ENCODE results near the gene MBNL1.
"Not testable (repeated sequence)": the region's sequence is repeated elsewhere in the genome, so short reads cannot be mapped to it uniquely, and the experiment has no call there.

The MBNL1 gene

DNA sequence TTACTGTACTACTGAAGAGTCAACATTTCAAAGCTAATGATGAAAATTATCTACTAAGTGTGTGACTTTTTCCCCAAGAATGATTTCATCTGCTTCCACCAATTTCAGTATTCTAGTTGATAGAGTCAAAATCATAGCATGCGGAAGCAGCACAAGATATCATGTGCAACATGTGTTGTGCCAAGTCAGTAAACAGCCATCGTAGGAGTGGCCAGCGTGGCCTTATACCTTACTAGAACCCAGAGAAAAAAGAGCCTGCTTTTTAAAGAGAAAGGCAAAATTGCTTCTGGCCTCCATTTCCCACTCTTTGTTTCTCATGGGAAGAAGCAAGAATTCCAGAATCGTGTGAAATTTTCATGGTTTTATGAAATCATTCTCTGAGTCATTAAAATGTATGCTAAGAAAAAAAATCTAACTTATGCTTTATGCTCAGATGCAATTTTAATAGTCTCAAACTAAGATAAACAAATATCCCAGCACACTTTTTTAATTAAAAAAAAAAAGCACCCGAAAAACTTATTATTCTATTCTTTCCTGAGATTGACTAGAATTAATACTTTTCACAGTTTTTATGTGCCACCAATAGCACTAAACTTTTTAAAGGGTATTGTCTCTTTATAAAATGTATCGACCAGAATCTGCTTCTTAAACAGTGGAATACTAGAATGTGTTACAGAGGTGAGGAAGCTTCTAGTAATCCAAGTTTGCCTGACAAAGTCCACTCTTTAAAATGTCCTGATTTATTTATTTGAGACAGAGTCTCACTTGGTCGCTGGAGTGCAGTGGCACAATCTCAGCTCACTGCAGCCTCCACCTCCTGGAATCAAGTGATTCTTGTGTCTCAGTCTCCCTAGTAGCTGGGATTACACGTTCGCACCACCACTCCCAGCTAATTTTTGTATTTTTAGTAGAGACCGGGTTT lies 87.3 kb downstream of the MBNL1 start:
- DNase-seq: no peak

DNA sequence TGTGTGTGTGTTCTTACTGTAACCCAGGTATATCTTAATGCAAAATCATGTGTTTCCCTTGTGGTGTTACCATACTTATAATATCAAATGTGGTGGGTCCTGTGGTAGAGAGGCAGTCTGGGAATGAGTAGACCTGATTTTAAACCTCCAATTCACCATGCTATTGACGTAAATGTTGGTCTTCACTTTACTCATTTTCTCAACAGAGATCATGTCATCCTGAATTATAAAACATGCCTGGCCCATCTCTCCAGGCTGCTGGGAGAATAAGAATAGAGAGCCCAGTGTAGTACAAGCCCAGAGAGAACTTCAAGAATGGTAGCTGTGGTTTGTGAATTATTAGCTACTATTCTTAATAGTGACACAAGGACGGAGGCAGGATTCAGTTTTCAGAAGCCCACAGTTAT lies 88.1 kb downstream of the MBNL1 start:
- no peak for DNase-seq

DNA sequence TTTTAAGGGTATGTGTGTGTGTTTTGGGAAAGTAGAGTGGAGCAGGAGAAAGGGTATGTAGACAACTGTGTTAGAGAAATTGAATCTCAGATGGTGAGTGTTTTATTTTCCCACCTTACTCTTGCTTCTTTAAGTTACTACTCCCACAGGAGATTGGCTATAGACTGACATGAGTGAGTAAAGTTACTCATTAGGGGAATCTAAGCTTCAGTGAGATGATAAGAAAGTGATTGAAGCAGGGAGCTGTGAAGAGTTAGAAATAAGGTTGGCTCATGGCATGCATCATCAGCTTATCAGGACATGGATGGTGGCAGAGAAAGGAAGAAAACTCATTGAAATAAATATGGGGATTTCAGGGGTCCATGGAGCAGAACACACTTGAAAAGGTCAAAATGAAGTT lies 88.9 kb downstream of the MBNL1 start:
- DNase-seq: no peak

DNA sequence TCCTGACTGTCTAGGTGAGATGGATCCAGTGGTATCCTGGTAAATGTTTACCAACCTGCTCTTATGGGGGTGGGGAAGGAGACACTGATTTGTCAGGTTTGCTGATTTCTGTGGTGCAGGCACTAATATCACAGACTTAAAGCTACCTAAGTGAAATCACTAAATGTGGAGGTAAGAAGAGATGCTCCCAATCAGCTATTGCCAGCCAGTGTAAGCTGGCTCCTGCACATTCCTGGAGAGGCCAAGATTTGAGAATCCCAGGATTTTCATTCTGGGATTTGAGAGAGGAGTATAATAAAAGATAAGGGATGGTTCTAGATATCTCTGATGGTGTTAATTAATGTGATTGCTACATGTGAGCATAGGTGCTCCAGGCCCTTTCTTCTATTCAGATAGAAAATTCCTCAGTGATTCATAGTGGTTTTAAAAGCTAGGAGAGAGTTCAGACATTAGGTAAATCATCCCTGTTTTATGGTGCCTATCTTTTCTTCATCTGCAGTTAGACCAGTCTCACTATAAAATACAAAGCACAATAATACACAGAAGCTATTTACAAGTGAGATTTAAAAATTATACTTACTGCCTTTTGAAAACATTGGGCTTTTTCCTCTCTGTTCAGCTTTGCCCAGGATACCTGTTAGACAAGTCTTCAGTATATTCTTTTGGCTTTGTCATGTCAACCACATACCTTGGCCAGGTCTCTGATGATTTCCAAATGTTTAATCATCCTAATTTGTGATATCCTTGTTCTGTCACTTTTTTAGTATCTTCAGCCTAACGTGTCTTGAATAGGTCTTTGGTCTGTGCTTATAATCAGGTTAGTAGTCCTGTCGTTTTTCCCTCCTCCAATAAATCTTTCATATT lies 90.9 kb downstream of the MBNL1 start:
- DNase-seq: no peak

DNA sequence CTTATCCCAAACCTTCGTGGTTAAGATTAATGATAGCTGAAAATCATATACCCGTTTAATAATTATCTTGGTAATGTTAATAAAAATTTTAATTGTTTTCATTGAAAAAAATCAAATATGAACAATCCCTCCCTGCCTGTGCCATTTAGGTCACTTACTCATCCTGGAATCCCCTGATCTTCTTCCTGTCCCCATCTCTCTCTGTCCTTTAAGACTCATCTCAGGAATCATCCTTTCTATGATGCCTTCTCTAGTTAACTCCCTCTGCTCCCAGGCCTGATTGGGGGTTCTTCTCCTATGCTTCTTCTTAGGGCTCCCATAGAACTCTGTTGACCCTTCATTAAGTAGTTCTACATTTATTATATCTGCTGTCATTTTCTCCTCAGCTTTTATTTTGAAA lies 91.6 kb downstream of the MBNL1 start:
- DNase-seq: no peak

DNA sequence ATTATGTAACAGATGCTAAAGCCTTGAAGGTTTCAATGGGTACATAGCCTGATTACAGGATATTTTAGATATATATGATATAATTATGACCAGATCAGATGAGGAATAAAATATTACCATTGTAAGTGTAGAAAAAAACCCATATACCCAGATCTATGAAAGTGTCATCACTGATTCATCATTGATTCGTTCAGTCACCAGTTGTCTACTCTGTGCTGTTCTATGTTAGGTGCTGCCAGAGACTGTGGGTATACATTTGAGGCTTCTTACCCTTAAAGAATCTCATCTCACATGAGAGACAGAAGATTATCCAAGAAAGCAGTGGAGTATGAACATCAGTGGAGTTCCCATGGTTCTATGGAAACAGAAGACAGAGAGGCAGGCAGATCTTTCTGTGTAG lies 92.2 kb downstream of the MBNL1 start:
- DNase-seq: no peak

DNA sequence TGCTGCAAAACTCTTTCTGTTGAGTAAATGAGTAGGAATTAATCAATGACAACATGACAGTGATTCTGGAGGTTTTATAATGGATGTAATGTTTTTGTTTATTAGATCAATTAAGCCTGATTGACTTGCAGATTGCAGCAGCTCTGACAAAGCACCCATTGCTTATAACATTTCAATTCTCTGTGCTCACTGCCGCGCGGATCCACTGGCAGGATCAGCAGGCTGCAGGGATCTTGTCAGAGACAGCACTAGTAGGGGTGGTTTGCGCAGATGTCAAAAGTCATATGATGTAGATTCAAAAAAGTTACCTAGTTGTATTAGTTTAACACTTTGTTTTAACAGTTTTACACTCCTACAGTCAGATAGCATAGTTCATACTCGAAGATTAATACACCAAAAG lies 93.4 kb downstream of the MBNL1 start:
- DNase-seq: no peak

DNA sequence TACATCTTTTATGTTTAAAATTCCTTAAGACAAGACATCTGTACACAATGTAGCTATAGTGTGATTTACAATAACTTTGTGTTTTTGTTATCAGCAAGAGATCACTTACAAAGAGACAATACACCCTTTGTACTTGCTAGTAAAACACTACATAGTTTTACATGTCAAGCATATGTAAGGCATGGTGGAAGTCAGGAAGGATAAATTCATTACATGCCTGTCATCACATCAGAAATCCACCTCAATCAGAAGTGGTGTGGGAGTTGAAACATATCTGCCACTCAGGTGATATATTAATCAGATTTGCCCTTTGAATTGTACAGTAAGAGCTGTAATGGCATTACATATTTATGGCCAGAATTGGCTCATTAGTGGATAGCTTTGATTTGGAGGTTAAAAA lies 95.5 kb downstream of the MBNL1 start:
- no peak for DNase-seq

DNA sequence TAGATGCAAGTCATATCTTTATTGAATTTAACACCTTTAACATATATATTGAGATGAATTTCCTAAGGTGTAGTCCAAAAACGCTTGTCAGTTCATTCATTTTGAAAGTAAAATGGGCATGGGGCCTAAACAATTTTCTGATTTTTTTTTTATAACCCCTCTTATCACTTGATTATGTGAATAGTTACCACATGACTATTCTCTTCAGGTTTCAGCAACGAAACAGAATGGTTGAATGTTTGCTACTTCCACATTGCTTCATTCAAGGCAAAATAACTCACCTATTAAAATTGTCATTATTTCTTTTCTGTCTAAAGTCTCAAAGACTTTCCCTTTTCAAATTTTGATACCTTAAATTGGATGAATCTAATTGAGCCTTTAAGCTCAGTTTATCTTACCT lies 96.4 kb downstream of the MBNL1 start:
- DNase-seq: no peak

DNA sequence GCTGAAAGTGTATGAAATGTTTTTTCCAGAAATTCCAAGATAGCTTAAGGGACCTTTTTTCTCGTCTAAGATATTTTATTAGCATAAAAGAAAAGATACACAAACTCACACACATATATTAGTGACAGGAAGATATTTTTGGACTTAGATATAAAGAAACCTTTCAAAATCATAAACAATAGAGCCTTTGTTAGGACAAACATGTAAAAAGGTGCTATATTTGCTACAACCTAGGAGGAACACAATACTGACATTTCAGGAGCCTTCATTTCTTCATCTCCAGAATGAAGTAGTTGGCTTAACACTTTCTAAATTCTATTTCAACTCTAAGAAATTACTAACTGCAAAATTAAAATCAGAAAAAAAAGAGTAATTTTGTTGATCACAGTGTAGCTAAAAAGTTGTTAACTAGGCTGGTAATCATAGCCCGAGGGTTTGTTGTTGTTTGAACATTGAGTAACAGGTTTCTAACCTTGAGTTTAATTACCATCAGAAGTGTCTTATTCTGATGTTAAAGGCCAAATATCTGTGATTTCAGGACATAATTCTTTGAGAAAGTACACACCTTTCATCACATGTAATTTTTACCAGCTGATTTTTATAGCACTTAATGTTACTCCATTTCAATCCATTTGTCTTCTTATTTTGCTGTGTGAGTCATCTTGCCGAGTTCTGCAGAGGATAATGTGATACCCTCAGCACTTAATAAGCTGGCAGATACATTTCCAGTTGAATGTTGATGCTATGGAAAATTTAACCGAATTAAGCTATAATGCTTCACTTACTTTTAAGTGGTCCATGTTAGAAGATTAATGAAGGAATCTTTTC lies 97.3 kb downstream of the MBNL1 start:
- DNase-seq: no peak

DNA sequence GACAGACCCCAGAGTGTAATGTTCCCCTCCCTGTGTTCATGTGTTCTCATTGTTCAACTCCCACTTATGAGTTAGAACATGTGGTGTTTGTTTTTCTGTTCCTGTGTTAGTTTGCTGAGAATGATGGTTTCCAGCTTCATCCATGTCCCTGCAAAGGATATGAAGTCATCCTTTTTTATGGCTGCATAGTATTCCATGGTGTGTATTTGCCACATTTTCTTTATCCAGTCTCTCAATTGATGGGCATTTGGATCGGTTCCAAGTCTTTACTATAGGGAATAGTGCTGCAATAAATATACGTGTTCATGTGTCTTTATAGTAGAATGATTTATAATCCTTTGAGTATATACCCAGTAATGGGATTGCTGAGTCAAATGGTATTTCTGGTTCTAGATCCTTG lies 98.5 kb downstream of the MBNL1 start:
- not testable (repeated sequence) for DNase-seq

DNA sequence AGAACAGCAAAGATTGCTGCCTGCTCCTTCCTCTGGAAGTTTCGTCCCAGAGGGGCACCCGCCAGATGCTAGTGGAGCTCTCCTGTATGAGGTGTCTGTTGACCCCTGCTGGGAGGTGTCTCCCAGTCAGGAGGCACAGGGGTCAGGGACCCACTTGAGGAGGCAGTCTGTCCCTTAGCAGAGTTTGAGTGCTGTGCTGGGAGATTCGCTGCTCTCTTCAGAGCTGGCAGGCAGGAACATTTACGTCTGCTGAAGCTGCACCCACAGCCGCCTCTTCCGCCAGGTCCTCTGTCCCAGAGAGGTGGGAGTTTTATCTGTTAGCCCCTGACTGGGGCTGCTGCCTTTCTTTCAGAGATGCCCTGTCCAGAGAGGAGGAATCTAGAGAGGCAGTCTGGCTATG lies 103.9 kb downstream of the MBNL1 start:
- DNase-seq: not testable (repeated sequence)

DNA sequence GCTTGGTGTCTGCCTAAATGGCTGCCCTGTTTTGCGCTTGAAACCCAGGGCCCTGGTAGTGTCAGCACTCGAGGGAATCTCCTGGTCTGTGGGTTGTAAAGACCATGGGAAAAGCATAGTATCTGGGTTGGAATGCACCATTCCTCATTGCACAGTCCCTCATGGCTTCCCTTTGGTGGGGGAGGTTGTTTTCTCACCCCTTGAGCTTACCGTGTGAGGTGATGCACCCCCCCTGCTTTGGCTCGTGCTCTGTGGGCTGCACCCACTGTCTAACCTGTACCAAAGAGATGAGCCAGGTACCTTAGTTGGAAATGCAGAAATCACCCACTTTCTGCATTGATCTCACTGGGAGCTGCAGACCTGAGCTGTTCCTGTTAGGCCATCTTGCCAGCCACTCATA lies 104.7 kb downstream of the MBNL1 start:
- no peak for DNase-seq

DNA sequence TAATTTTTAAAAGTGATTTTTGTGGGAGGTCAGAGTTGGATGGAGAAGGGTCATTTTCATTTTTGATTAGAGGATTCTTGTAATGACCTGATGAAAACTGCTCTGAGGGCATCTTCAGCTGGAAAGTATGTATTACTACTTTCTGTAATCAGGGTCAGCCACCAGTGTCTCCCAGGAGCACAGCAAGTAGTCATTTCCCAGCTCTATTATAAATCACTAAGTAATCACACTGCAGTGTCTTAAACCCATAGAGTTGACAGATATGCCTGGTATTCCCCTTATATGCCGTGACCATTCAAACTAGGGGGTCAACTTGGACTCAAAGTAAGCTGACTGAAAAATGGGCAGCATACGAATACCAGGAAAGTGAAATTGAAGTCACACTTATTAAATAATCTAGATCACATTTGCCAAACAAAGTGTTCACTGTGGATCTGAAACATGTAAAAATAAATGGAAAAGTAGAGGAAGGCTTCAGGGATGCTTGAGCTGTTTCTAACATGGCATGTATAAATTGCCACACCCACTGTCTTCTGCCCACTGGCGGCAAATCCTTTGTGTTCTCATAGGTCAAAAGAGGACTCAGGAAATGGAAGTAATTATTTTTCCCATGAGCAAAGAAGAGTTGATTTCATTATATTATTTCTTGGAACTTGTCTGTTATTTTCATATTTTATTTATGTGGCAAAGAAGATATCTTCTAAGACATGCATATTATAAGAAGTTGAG lies 105.7 kb downstream of the MBNL1 start:
- DNase-seq: no peak

DNA sequence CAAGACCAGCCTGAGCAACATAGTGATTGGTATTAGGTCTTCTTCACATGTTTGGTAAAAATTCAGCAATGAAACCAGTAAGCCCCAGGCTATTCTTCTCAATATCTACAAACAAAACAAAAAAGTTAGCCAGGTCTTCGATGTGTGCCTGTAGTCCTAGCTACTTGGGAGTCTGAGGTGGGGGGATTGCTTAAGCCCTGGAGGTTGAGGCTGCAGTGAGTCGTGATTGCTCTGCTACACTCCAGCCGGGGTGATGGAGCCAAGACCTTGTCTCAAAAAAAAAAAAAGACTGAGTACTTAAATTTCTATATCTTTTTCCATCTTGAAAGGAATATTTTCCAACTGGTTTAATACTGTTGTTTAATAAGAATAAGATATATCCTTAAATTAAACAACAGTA lies 106.8 kb downstream of the MBNL1 start:
- no peak for DNase-seq

DNA sequence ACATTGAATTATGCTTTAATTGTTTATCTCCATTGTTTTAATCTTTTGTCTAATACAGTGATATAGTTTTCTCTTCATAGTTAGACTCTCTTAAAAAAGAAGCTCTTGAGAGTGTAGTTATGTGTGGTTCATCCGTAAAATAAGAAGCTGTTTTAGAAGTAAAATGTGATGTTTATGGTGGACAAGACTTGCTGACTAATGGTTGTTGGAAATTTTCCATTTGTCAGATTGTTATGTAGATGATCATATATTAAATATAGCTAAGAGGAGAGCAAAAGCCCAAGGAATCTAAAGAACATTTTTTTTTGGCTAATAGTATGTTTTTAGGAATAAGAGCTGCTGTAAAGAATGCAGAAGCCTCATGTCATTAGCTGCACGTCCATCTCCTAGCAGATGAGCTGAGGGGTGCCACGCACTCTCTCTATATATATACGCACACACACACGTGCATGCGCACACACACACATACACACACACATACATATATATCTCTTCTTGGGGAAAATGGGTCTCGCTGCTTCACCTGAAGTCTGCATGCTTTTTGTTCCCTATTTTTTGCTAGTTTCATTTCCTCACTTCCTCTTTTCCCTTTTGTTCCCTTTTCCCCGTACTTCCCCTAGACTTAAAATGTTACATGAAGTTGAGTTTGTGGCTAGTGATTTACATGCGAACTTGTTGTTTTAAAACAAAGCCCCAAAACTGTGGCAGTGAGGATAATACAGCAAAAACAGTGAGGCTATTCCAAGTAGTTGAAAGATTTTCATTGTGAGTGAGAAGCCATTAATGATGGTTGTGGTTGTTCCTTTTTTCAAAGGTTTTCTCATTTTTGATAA lies 107.8 kb downstream of the MBNL1 start:
- DNase-seq: no peak

DNA sequence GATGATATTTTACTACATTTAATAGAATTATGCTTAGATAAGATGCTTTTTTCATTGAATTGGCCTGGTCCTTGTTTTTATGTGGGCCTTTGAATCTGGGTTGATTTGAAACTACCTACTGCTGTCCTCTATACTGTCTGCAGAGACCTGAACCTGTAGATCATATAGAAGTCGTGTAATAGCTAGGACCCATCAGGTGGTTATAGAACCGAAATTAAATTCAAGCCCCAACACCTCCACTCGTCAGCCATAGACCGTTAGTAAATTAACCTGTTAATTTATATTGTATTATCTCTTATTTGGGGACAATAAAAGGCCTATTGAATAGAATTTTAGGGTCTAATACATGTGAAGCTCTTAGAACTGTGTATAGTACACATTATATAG lies 108.4 kb downstream of the MBNL1 start:
- no peak for DNase-seq

DNA sequence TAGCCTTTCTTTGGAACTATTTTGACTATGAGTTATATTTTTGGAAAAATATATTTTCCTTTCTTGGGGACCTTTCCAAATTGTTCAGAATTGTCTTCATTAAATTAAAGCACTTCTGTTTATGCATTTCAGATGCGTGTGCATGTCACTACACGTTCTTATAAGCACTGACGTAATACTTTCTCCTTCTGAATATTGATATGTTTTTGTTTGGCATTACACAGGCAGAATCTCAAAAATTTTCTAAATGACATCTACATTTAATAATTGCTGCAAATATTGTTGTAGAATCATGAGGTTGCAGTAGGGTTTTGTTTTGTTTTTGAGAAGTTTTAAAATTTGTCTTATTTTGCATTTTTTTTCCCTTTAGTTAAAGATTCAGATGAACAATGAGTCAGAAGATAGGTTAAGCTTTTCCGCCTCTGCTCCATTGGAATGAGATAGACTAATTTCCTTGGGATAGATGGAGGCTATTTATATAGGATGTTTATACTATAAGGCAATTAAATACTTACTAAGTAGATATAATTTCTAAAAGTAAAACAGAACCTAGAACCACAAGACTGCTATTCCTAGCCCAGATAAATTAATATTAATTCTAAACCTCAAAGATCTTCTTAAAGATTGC lies 110.8 kb downstream of the MBNL1 start:
- no peak for DNase-seq

DNA sequence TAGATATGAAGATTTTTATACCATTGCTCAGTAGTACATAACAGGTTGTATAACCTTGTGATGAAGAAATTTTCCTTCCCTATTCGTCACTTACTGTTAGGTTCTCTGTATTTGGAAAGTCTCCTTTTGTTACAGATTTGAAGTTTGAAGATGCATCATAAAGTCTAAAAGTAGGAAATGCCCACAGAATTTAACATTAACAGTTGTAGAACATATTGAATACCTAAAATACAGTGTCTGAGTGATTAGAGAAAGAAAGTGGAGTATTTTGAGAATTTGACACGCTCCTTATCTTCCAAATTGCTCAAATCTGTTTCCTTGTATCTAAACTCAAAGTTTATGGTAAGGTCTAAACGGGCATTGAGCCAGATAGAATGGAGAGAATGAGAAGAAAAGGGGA lies 111.3 kb downstream of the MBNL1 start:
- DNase-seq: no peak

DNA sequence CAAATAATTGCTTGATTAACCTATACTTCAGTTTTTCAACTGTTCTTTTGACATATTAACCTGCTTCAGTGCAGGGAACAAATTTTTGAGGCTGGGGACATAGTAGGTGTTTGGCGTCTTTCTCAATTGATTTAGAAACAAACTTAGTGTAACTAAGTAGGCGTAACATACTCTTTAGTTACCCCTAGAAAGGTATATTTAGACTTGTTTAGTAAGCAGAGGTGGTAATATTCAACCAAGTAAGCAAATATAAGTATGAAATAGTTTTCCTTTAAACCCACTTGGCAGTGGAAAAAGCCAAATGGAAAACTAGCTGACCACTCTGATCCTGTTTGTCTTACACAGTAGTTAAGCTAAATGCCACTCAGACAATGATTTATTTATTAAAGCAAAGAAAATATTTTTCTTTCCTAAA lies 113.2 kb downstream of the MBNL1 start:
- no peak for DNase-seq
